GM12878 (cell line): ENCODE data around the gene GNG3. TPM values are rescaled to one million over a fixed set of nuclear protein-coding genes. Genes with fewer than 3 reads are reported as not detected.

Experiments used
- ESRRA ChIP-seq: IDR thresholded peaks from 2 replicates; pipeline ENCODE4 v1.6.1; 2012; ENCODE audit warnings: mild to moderate bottlenecking, low read length, improper control_type of control experiment
- GABPA ChIP-seq: IDR thresholded peaks from 2 replicates; pipeline ENCODE4 v1.6.1; 2014; ENCODE audit warnings: antibody characterized with exemption, low read depth, mild to moderate bottlenecking, inconsistent platforms
- HCFC1 ChIP-seq: fragments of 150-350 bp; IDR thresholded peaks from 2 replicates; pipeline ENCODE4 v1.6.1; 2014; ENCODE audit warnings: low read length
- MAX ChIP-seq: IDR thresholded peaks from 2 replicates; pipeline ENCODE4 v1.6.1; 2012; ENCODE audit warnings: low read depth, low read length, improper control_type of control experiment
- MLLT1 ChIP-seq: fragments of 450-650 bp; IDR thresholded peaks from 2 replicates; pipeline ENCODE4 v1.6.1; 2016; ENCODE audit warnings: mild to moderate bottlenecking
- MTA3 ChIP-seq: IDR thresholded peaks from 2 replicates; pipeline ENCODE4 v1.6.1; 2012; ENCODE audit warnings: low read length, inconsistent platforms, borderline replicate concordance
- NFYA ChIP-seq: IDR thresholded peaks from 2 replicates; pipeline ENCODE4 v1.6.1; 2011; ENCODE audit warnings: low read depth, mild to moderate bottlenecking, low read length, improper control_type of control experiment, borderline replicate concordance
- NR2F1 ChIP-seq: fragments of 450-650 bp; conservative IDR thresholded peaks from 2 replicates; pipeline ENCODE4 v1.6.1; 2017; ENCODE audit warnings: mild to moderate bottlenecking
- NRF1 ChIP-seq: conservative IDR thresholded peaks from 2 replicates; pipeline ENCODE4 v1.6.1; 2011; ENCODE audit warnings: mild to moderate bottlenecking, low read depth, low read length, improper control_type of control experiment
- PBX3 ChIP-seq: IDR thresholded peaks from 2 replicates; pipeline ENCODE4 v1.6.1; 2011; ENCODE audit warnings: mild to moderate bottlenecking, low read depth, low read length, moderate library complexity; ENCODE audit not compliant: insufficient replicate concordance
- POLR2AphosphoS2 ChIP-seq: IDR thresholded peaks from 2 replicates; pipeline ENCODE4 v1.6.1; 2011; ENCODE audit warnings: low read depth, mild to moderate bottlenecking, low read length, improper control_type of control experiment, moderate library complexity
- RBBP5 ChIP-seq: fragments of 200-600 bp; sonication (generic); conservative IDR thresholded peaks from 2 replicates; pipeline ENCODE4 v1.6.1; 2016
- RUNX3 ChIP-seq: IDR thresholded peaks from 2 replicates; pipeline ENCODE4 v1.6.1; 2012; ENCODE audit warnings: low read length, inconsistent platforms
- YY1 ChIP-seq: IDR thresholded peaks from 2 replicates; pipeline ENCODE4 v1.6.1; 2011; ENCODE audit warnings: low read depth, mild to moderate bottlenecking, low read length
- ZNF274 ChIP-seq: IDR thresholded peaks from one replicate; pipeline ENCODE4 v1.8.0; 2011; ENCODE audit not compliant: insufficient read length, insufficient read depth
- polyA plus RNA-seq, 11 experiments: library from polyadenylated mRNA; depleted of rRNA in 4 of 11; unstranded in 6 of 11; stranded (reverse) in 5 of 11; fragments of >200 nt; fragmentation: Nextera tagmentation in 4 of 11; fragmentation: Illumina TruSeq in 1 of 11; extraction: Ambion mirVana in 4 of 11; extraction: Trizol in 1 of 11; gene quantifications; 1 replicate in 1 of 11; 2 replicates in 10 of 11; pipeline versions ENCODE4 v1.2.1 to v1.2.3, GENCODE V29; 2011 to 2016; ENCODE audit warnings: inconsistent platforms in 2 of 11, missing spikeins in 2 of 11, low read depth in 1 of 11
- total RNA-seq, 4 experiments: library from RNA; depleted of rRNA in 3 of 4; stranded (reverse); fragments of >200 nt in 3 of 4; fragmentation: Illumina TruSeq in 1 of 4; extraction: Trizol in 1 of 4; gene quantifications; 2 replicates each; pipeline versions ENCODE4 v1.2.1 to v1.2.3, GENCODE V29; 2013 to 2021
- TF ChIP-seq, protein P1 (sequence below): fragments of 450-650 bp; IDR thresholded peaks from 2 replicates; pipeline ENCODE4 v1.6.1; 2016; ENCODE audit warnings: mild to moderate bottlenecking

Gene GNG3
- total and polyA plus RNA-seq, 10 of the 15 experiments (the other 5 are each of a cell fraction or from before 2014, with no cell fraction given), result 0.27 to 0.83 (median 0.57) TPM; not detected in 5

DNA sequence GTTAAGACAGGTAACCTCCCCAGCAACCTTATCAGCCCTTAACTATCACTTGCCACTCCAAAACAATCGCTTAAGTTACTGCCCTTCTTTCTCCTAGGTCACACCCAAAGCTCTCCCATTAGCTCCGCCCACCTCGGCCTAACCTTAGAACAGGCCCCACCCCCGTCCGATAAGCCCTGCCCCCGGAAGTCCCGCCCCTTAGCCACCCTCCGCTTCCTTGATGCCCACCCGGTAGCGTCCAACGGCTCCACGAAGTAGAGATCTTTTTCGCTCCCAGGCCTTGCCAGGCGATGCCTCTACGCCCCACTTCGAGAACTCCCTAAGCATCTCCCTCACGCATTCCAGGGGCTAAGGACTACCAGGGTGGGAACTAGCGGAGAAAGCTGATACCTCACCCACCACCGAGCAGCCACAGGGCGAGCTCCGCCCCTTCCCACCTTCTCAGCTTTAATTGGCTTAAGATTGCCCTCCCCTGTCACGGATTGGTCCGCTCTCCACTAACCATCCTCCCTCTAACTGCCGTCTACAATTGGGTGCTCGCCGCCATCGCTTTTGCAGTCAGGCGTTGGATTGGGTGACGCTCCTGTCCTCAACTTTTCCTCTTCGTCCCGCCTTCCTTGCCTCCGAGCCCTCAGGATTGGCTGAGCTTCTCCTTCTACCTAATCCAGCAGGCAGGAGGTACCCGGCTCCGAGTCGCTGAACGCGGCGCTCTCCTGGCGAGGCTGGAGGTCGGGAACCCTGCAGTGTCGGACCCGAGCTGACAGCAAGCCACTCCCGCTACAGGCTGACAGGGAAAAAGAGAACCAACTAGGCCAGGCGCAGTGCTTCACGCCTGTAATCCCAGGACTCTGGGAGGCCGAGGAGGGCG is 46.5 kb downstream of the GNG3 start, which contains the start of gene ZBTB3 (continued):
- TF ChIP-seq MLLT1 (0 out of 2 replicates have a peak, but pooled peaks have one; percentile 43), PBX3 (peak; percentile 95), GABPA (peak; percentile 90), NR2F1 (peak; percentile 57), YY1 (peak; percentile 90), POLR2AphosphoS2 (peak; percentile 75), ZNF274 (no peak), NFYA (peak; percentile 78), HCFC1 (0 out of 2 replicates have a peak, but pooled peaks have one; percentile 9), MAX (no peak), RUNX3 (peak; percentile 37; the same call in 1 of the 2 replicates), NRF1 (no peak), RBBP5 (no peak), MTA3 (no peak), ESRRA (no peak)
- TF ChIP-seq, protein P1, sequence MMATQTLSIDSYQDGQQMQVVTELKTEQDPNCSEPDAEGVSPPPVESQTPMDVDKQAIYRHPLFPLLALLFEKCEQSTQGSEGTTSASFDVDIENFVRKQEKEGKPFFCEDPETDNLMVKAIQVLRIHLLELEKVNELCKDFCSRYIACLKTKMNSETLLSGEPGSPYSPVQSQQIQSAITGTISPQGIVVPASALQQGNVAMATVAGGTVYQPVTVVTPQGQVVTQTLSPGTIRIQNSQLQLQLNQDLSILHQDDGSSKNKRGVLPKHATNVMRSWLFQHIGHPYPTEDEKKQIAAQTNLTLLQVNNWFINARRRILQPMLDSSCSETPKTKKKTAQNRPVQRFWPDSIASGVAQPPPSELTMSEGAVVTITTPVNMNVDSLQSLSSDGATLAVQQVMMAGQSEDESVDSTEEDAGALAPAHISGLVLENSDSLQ, result peak; percentile 99
